Measurements from ENCODE around the gene WDR12. TPM values are rescaled to one million over a fixed set of nuclear protein-coding genes. Genes with fewer than 3 reads are reported as not detected.
A peak's percentile ranks its signal among the peaks of the same experiment; 100 is the strongest.

Gene WDR12
- total and polyA plus RNA-seq, 2 of the 13 experiments (the other 11 are each of a cell fraction or from before 2014, with no cell fraction given), result 94.4 to 216 TPM

GRCh38 chr2:202911512-202912341 is at the start of gene WDR12, which contains the start of gene CARF (continued):
- TF ChIP-seq PHF21A (CRISPR knock-in tag; IDR thresholded peaks at IDR 0.05) (peak; percentile 82; the same call in 1 of the 2 replicates), GTF2F1 (IDR thresholded peaks at IDR 0.05; ENCODE audit: low read length) (peak; percentile 67; the same call in 1 of the 2 replicates), ZNF205 (CRISPR knock-in tag; IDR thresholded peaks at IDR 0.05) (no peak), FOXP1 (IDR thresholded peaks at IDR 0.05) (no peak), FOXP1 (CRISPR knock-in tag; IDR thresholded peaks at IDR 0.05) (no peak), PITX1 (CRISPR knock-in tag; IDR thresholded peaks at IDR 0.05) (peak; percentile 37; the same call in 1 of the 2 replicates), ZNF280B (CRISPR knock-in tag; IDR thresholded peaks at IDR 0.05; ENCODE audit: borderline replicate concordance) (no peak), MAF1 (CRISPR knock-in tag; IDR thresholded peaks at IDR 0.05; ENCODE audit: borderline replicate concordance) (no peak), HNRNPUL1 (IDR thresholded peaks at IDR 0.05; ENCODE audit: low read depth, low read length) (no peak), CHD2 (IDR thresholded peaks at IDR 0.05; ENCODE audit: low read depth, low read length) (peak; percentile 75), POGZ (CRISPR knock-in tag; IDR thresholded peaks at IDR 0.05) (0 out of 2 replicates have a peak, but pooled peaks have one; percentile 14), ZFP36L2 (CRISPR knock-in tag; IDR thresholded peaks at IDR 0.05) (no peak), ZNF225 (CRISPR knock-in tag; IDR thresholded peaks at IDR 0.05) (no peak), ZNF24 (IDR thresholded peaks at IDR 0.05) (0 out of 2 replicates have a peak, but pooled peaks have one; percentile 24), ZFP41 (CRISPR knock-in tag; IDR thresholded peaks at IDR 0.05; ENCODE audit: borderline replicate concordance) (no peak), TRIM24 (CRISPR knock-in tag; IDR thresholded peaks at IDR 0.05) (no peak), ZNF598 (CRISPR knock-in tag; IDR thresholded peaks at IDR 0.05; ENCODE audit: borderline replicate concordance) (no peak), MATR3 (CRISPR knock-in tag; IDR thresholded peaks at IDR 0.05) (no peak), ARID2 (CRISPR knock-in tag; IDR thresholded peaks at IDR 0.05; ENCODE audit: borderline replicate concordance) (no peak), CBFB (CRISPR knock-in tag; IDR thresholded peaks at IDR 0.05) (peak; percentile 40; the same call in 1 of the 2 replicates)
- TF ChIP-seq, protein P1, sequence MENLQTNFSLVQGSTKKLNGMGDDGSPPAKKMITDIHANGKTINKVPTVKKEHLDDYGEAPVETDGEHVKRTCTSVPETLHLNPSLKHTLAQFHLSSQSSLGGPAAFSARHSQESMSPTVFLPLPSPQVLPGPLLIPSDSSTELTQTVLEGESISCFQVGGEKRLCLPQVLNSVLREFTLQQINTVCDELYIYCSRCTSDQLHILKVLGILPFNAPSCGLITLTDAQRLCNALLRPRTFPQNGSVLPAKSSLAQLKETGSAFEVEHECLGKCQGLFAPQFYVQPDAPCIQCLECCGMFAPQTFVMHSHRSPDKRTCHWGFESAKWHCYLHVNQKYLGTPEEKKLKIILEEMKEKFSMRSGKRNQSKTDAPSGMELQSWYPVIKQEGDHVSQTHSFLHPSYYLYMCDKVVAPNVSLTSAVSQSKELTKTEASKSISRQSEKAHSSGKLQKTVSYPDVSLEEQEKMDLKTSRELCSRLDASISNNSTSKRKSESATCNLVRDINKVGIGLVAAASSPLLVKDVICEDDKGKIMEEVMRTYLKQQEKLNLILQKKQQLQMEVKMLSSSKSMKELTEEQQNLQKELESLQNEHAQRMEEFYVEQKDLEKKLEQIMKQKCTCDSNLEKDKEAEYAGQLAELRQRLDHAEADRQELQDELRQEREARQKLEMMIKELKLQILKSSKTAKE (CRISPR knock-in tag; IDR thresholded peaks at IDR 0.05; ENCODE audit: borderline replicate concordance), result no peak
- TF ChIP-seq, protein P2, sequence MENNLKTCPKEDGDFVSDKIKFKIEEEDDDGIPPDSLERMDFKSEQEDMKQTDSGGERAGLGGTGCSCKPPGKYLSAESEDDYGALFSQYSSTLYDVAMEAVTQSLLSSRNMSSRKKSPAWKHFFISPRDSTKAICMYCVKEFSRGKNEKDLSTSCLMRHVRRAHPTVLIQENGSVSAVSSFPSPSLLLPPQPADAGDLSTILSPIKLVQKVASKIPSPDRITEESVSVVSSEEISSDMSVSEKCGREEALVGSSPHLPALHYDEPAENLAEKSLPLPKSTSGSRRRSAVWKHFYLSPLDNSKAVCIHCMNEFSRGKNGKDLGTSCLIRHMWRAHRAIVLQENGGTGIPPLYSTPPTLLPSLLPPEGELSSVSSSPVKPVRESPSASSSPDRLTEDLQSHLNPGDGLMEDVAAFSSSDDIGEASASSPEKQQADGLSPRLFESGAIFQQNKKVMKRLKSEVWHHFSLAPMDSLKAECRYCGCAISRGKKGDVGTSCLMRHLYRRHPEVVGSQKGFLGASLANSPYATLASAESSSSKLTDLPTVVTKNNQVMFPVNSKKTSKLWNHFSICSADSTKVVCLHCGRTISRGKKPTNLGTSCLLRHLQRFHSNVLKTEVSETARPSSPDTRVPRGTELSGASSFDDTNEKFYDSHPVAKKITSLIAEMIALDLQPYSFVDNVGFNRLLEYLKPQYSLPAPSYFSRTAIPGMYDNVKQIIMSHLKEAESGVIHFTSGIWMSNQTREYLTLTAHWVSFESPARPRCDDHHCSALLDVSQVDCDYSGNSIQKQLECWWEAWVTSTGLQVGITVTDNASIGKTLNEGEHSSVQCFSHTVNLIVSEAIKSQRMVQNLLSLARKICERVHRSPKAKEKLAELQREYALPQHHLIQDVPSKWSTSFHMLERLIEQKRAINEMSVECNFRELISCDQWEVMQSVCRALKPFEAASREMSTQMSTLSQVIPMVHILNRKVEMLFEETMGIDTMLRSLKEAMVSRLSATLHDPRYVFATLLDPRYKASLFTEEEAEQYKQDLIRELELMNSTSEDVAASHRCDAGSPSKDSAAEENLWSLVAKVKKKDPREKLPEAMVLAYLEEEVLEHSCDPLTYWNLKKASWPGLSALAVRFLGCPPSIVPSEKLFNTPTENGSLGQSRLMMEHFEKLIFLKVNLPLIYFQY (CRISPR knock-in tag; IDR thresholded peaks at IDR 0.05; ENCODE audit: borderline replicate concordance), result no peak
